Measurements from ENCODE around the gene FAM89A. TPM values are rescaled to one million over a fixed set of nuclear protein-coding genes. Genes with fewer than 3 reads are reported as not detected.

The FAM89A gene
- total RNA-seq, 4 donors from 2014 or later: 8.0 to 27.0 (median 17.1) TPM

DNA sequence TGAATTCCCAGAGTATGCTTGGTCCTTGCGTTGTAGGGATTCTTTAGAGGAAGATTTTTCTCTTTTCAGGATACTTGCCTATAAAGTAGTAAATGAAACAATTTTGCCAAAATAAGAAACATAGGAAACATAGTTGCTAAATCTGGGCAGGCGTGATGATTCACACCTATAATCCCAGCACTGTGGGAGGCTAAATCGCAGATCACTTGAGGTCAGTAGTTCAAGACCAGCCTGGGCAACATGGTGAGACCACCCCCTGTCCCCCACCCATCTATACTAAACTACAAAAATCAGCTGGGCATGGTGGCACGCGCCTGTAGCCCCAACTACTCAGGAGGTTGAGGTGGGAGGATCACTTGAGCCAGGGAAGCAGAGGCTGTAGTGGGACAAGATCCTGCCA is 56.2 kb downstream of the FAM89A start:
- H3K27me3 ChIP-seq: no peaks in the 10 kb centered on the region
- intact Hi-C loops (cut with DNase I): no loop called here
- H3K36me3 ChIP-seq: peaks cover 0 to 4% of the 10 kb centered on the region in 2 donors
- no peaks in the 10 kb centered on the region for H3K9me3 ChIP-seq
- no peak for TF ChIP-seq POLR2A (IDR thresholded peaks at IDR 0.05)
- H3K4me3 ChIP-seq (replicated peaks in 1 of 3): no peak overlapping the region
- WGBS, 2 donors: 91 to 93% methylated on average over 5 of the region's 5 CpGs
- DNase-seq: no peak
- H3K4me1 ChIP-seq: peaks cover 15 to 20% of the 10 kb centered on the region in 2 donors
- H3K27ac ChIP-seq: no peak overlapping the region

DNA sequence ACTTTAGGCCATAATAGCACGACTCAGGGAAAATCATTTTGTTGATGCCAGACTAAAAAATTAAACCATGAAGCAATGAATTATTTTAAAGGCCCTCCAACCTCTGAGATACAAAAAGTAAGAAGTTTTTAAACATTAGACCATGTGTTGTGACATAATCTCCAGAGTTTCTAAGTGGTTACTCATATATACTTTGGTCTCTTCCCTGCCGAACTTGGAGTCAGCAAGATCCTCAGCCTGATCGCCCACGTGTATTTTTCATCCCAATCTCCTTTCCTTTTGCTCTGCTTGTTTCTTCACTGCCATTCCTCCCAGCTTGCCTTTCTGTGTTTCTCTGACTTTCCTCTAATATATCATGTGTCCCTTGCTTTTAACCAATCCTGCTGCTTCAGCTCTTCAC is 57.4 kb downstream of the FAM89A start:
- intact Hi-C loops (cut with DNase I): no loop called here
- Histone ChIP-seq H3K4me3 (replicated peaks in 1 of 3) (no peak overlapping the region), H3K27ac (no peak overlapping the region), H3K9me3 (no peaks in the 10 kb centered on the region), H3K27me3 (no peaks in the 10 kb centered on the region), H3K36me3 (peaks cover 0 to 4% of the 10 kb centered on the region in 2 donors), H3K4me1 (peaks cover 15 to 23% of the 10 kb centered on the region in 2 donors)
- TF ChIP-seq CTCF (IDR thresholded peaks at IDR 0.05) (no peak), POLR2A (IDR thresholded peaks at IDR 0.05) (no peak)
- 83 to 89% methylated on average over 4 of the region's 4 CpGs for WGBS, 2 donors
- no peak for DNase-seq

GRCh38 chr1:230979952-230980351 is 60.1 kb downstream of the FAM89A start:
- WGBS, 2 donors: 79 to 82% methylated on average over 4 of the region's 4 CpGs
- intact Hi-C loops (cut with DNase I): loop anchor here (5.0 to 10.0 kb wide), 2 partner anchors 65 to 183 kb away; partner anchors contain the start of gene FAM89A
- no peak for DNase-seq

DNA sequence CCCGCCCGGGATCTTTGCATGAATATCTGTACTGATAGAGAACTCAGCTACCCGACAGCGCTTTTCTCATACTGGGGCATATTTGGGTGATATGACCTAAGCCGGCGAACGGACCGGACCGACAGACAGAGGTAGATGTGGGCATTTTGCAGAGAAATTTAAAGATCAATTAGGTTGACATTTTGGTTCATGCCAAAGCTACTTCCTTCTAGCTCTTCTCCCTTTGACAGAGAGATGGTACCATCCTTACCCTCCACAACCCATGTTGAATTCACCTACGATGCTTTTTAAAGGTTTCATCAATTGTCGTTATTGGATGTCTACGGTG is 60.7 kb downstream of the FAM89A start:
- intact Hi-C loops (cut with DNase I): loop anchor here (5.0 to 10.0 kb wide), 2 partner anchors 65 to 182 kb away; partner anchors contain the start of gene FAM89A

More at GRCh38 chr1:230979952-230980351, 60.1 kb downstream of the FAM89A start:
- peak overlapping the region in 1 of 3 donors; percentile 87 for H3K4me3 ChIP-seq (replicated peaks in 1 of 3)
- peaks cover 0 to 4% of the 10 kb centered on the region in 2 donors for H3K36me3 ChIP-seq
- TF ChIP-seq POLR2A (IDR thresholded peaks at IDR 0.05): no peak
- TF ChIP-seq CTCF (IDR thresholded peaks at IDR 0.05): no peak
- H3K9me3 ChIP-seq: no peaks in the 10 kb centered on the region
- no peak overlapping the region for H3K27ac ChIP-seq
- H3K4me1 ChIP-seq: peaks cover 10 to 16% of the 10 kb centered on the region in 2 donors
- no peaks in the 10 kb centered on the region for H3K27me3 ChIP-seq

DNA sequence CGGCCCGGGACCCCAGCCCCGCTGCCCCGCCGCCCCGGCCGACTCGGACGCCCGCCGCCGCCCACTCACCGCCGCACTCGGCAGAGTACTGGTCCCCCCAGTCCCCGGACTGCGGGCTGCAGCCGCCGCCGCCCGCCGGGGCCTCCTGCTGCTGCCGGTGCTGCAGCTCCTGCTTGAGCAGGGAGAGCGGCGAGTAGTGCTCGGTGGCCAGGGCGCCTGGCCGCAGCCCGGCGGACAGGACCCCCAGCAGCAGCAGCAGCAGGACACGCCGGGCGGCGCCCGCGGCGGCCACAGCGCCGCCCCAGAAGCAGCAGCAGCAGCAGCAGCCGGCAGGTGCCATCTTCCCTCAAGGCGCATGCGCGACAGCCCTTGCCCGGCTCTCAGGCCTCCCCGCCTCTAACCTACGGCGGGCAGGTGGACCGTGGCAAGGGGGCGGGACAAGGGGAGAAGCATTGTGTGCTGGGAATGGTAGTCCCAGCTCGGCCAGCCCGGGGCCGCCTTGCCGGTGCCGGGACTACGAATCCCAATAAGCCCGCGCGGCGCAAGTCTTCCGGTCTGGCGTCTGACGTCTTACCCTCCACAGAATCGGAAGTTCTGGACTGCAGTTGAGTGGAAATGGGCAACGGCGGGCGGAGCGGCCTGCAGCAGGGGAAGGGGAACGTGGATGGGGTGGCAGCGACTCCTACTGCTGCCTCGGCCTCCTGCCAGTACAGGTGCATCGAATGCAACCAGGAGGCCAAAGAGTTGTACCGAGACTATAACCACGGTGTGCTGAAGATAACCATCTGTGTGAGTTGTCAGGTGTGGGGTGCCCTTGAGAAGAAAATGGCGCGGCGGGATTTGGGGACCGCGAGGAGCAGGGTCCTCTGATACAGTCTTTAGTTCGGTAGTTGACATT is 61.3 kb downstream of the FAM89A start, which contains the start of the genes ARV1 and TTC13:
ARV1 (plus strand) TSS at position 604 of the 898 bp plus-strand sequence; CDS start at position 616, 12 bp downstream.
TTC13 (minus strand) TSS at position 371 of the 898 bp plus-strand sequence; CDS start at position 340, 31 bp downstream.
- DNase-seq: peak; percentile 100
- intact Hi-C loops (cut with DNase I): loop anchor here (5.0 to 10.0 kb wide), 2 partner anchors 66 to 181 kb away; partner anchors contain the start of gene FAM89A

More for the DNA sequence above, 60.7 kb downstream of the FAM89A start:
- no peaks in the 10 kb centered on the region for H3K9me3 ChIP-seq
- peaks cover 0 to 4% of the 10 kb centered on the region in 2 donors for H3K36me3 ChIP-seq
- no peak for DNase-seq
- peak overlapping the region in 2 of 3 donors; percentile 35 to 56 for H3K27ac ChIP-seq
- H3K4me3 ChIP-seq (replicated peaks in 1 of 3): peak overlapping the region; percentile 69 to 87 (median 70)
- peaks cover 10 to 16% of the 10 kb centered on the region in 2 donors for H3K4me1 ChIP-seq
- TF ChIP-seq CTCF (IDR thresholded peaks at IDR 0.05) (no peak), POLR2A (IDR thresholded peaks at IDR 0.05) (no peak)
- WGBS, 2 donors: 4 to 9% methylated on average over 12 of the region's 12 CpGs
- no peaks in the 10 kb centered on the region for H3K27me3 ChIP-seq

More for the DNA sequence above, 61.3 kb downstream of the FAM89A start, which contains the start of the genes ARV1 and TTC13:
- peak within 1 kb of the TSS in 2 of 3 donors; percentile 35 to 56 for H3K27ac ChIP-seq
- H3K9me3 ChIP-seq: no peaks in the 10 kb centered on the region
- H3K4me1 ChIP-seq: peaks cover 10 to 16% of the 10 kb centered on the region in 2 donors
- H3K27me3 ChIP-seq: no peaks in the 10 kb centered on the region
- TF ChIP-seq CTCF (IDR thresholded peaks at IDR 0.05) (peak in 4 of 6 experiments; percentile 27 to 48 (median 34)), POLR2A (IDR thresholded peaks at IDR 0.05) (peak; percentile 33 to 89)
- 0 to 1% methylated on average over 8 to 13 of the region's 79 CpGs for WGBS, 2 donors
- peaks cover 0 to 4% of the 10 kb centered on the region in 2 donors for H3K36me3 ChIP-seq
- peak within 1 kb of the TSS; percentile 69 to 87 (median 70) for H3K4me3 ChIP-seq (replicated peaks in 1 of 3)

Data from thyroid gland (tissue), 4 donors.